ENCODE measurements around the gene FOXE3.

Gene FOXE3

GRCh38 chr1:47415728-47416318 lies at the start of gene FOXE3:
TSS of gene FOXE3 (plus strand) at chr1:47416285. CDS start at chr1:47416316, 31 bp downstream.
- DNase-seq (ENCODE audit: low spot score), result no peak

- DNase-seq (ENCODE audit: low spot score), result no peak
Observed at GRCh38 chr1:47367651-47368050, 48.4 kb upstream of the FOXE3 start.

- DNase-seq (ENCODE audit: low spot score), result no peak
Observed at GRCh38 chr1:47371016-47371517, 45.0 kb upstream of the FOXE3 start.

GRCh38 chr1:47374501-47374900 lies 41.6 kb upstream of the FOXE3 start:
- DNase-seq (ENCODE audit: low spot score), result no peak

GRCh38 chr1:47378147-47378546 lies 37.9 kb upstream of the FOXE3 start:
- no peak for DNase-seq (ENCODE audit: low spot score)

- DNase-seq (ENCODE audit: low spot score), result no peak
Observed at GRCh38 chr1:47380699-47381098, 35.4 kb upstream of the FOXE3 start.

GRCh38 chr1:47382399-47382983 lies 33.6 kb upstream of the FOXE3 start:
- DNase-seq (ENCODE audit: low spot score), result no peak

- no peak for DNase-seq (ENCODE audit: low spot score)
Observed at GRCh38 chr1:47384083-47384482, 32.0 kb upstream of the FOXE3 start.

GRCh38 chr1:47385020-47385419 lies 31.1 kb upstream of the FOXE3 start:
- no peak for DNase-seq (ENCODE audit: low spot score)

GRCh38 chr1:47386268-47386667 lies 29.8 kb upstream of the FOXE3 start:
- no peak for DNase-seq (ENCODE audit: low spot score)

- no peak for DNase-seq (ENCODE audit: low spot score)
Observed at GRCh38 chr1:47388030-47388890, 27.8 kb upstream of the FOXE3 start.

GRCh38 chr1:47388891-47389238 lies 27.2 kb upstream of the FOXE3 start:
- peak; percentile 59 for DNase-seq (ENCODE audit: low spot score)

GRCh38 chr1:47389731-47390130 lies 26.4 kb upstream of the FOXE3 start:
- no peak for DNase-seq (ENCODE audit: low spot score)

- DNase-seq (ENCODE audit: low spot score), result no peak
Observed at GRCh38 chr1:47390843-47391242, 25.2 kb upstream of the FOXE3 start.

GRCh38 chr1:47393141-47393540 lies 22.9 kb upstream of the FOXE3 start:
- no peak for DNase-seq (ENCODE audit: low spot score)

- DNase-seq (ENCODE audit: low spot score), result no peak
Observed at GRCh38 chr1:47395433-47395832, 20.7 kb upstream of the FOXE3 start.

GRCh38 chr1:47396671-47397196 lies 19.4 kb upstream of the FOXE3 start:
- DNase-seq (ENCODE audit: low spot score), result no peak

GRCh38 chr1:47399138-47399845 lies 16.8 kb upstream of the FOXE3 start:
- DNase-seq (ENCODE audit: low spot score), result no peak

- DNase-seq (ENCODE audit: low spot score), result no peak
Observed at GRCh38 chr1:47399846-47400155, 16.3 kb upstream of the FOXE3 start.

GRCh38 chr1:47401761-47402160 lies 14.3 kb upstream of the FOXE3 start:
- DNase-seq (ENCODE audit: low spot score), result no peak

- no peak for DNase-seq (ENCODE audit: low spot score)
Observed at GRCh38 chr1:47402591-47402990, 13.5 kb upstream of the FOXE3 start.

GRCh38 chr1:47403321-47403910 lies 12.7 kb upstream of the FOXE3 start:
- no peak for DNase-seq (ENCODE audit: low spot score)

All from SW480 (cell line).